ENCODE data around the gene CCDC91. TPM values are rescaled to one million over a fixed set of nuclear protein-coding genes. Genes with fewer than 3 reads are reported as not detected.

CCDC91 gene
- total and polyA plus RNA-seq, 2 of the 4 experiments (the other 2 are of a cell fraction): 8.6 to 14.7 TPM

DNA sequence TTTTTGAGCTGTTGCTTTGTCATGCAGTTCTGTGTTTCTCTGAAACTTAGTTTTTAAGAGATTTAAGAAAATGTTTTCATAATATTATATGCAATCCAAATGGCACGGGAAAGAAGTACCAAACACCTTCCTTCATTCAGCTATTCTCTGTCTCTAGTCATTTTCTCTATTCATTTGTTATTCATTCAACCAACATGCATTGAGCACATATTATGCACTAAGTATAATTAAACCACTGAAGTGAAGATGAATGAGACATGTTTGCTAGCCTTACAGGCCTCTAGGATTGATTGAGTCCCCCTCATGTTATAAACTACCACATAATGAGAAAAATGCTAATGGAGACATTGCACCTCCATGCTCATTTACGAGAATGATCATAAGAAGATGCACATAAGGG lies 45.7 kb upstream of the CCDC91 start:
- no peak for DNase-seq
- Histone ChIP-seq H3K9me1 (ENCODE audit: insufficient read depth, low read length) (no peaks in the 10 kb centered on the region), H3K36me3 (ENCODE audit: control insufficient read depth, insufficient read depth, low read length) (no peaks in the 10 kb centered on the region), H2AK9ac (replicated peaks; ENCODE audit: low read depth, low read length, poor library complexity) (no peak overlapping the region), H3K79me1 (ENCODE audit: low read depth in 1 of 2, low read length in 2 of 2) (no peaks in the 10 kb centered on the region), H4K5ac (ENCODE audit: low read depth, low read length) (no peak overlapping the region), H2BK15ac (ENCODE audit: low read depth, low read length) (no peak overlapping the region), H2BK20ac (ENCODE audit: low read depth, low read length) (no peak overlapping the region), H3K4me1 (ENCODE audit: control insufficient read depth, insufficient read depth, low read length) (peaks cover 1% of the 10 kb centered on the region; the same call in 1 of the 2 replicates), H3K14ac (replicated peaks; ENCODE audit: low read depth, low read length) (no peak overlapping the region), H3K23ac (ENCODE audit: low read depth, low read length) (no peak overlapping the region), H3K4ac (ENCODE audit: low read depth, low read length) (no peak overlapping the region), H2BK5ac (ENCODE audit: low read depth, low read length, poor library complexity, severe bottlenecking) (no peak overlapping the region), H4K8ac (ENCODE audit: low read depth in 2 of 2, low read length in 2 of 2) (no peak overlapping the region), H3K9me3 (ENCODE audit: control insufficient read depth, insufficient read depth, low read length) (no peaks in the 10 kb centered on the region), H3K27ac (ENCODE audit: insufficient read depth, low read length) (no peak overlapping the region), H3K9ac (ENCODE audit: low read depth, low read length) (no peak overlapping the region), H2BK120ac (ENCODE audit: low read depth, low read length) (no peak overlapping the region), H3K4me2 (ENCODE audit: low read depth, low read length) (no peak overlapping the region), H3K18ac (ENCODE audit: low read depth, low read length) (no peak overlapping the region), H3K56ac (ENCODE audit: extremely low read depth, insufficient read depth, low read length) (no peak overlapping the region), H2AFZ (replicated peaks; ENCODE audit: low read length, poor library complexity) (no peak overlapping the region), H3K4me3 (ENCODE audit: insufficient read depth, low read depth, low read length) (no peak overlapping the region), H4K20me1 (ENCODE audit: insufficient read depth, low read length) (no peaks in the 10 kb centered on the region), H3K27me3 (ENCODE audit: control insufficient read depth, insufficient read depth, low read length) (no peaks in the 10 kb centered on the region), H2AK5ac (ENCODE audit: low read depth, low read length) (no peak overlapping the region), H4K91ac (ENCODE audit: insufficient read depth, low read depth, low read length) (no peak overlapping the region)
- dilution Hi-C loops (cut with HindIII; ENCODE audit: low sequenced_read_pairs, unreplicated experiment) (no loop called here), intact Hi-C loops (cut with micrococcal nuclease) (no loop called here), in situ Hi-C loops (cut with MboI; ENCODE audit: low sequenced_read_pairs) (no loop called here)
- CTCF ChIA-PET: no interaction called here
- no CpG with 5 or more reads among the region's 2 CpGs for WGBS, 2 experiments (ENCODE audit: extremely low coverage in 2 of 2, insufficient read length in 1 of 2)
- no TSS peak for BruUV-seq (replicated peaks)
- TF ChIP-seq MAFK (IDR thresholded peaks at IDR 0.05; ENCODE audit: low read depth, low read length) (no peak), RFX5 (IDR thresholded peaks at IDR 0.05; ENCODE audit: low read depth, low read length) (no peak), NFE2L2 (IDR thresholded peaks at IDR 0.05; ENCODE audit: low read depth, low read length) (no peak), RCOR1 (IDR thresholded peaks at IDR 0.05; ENCODE audit: insufficient replicate concordance, low read length) (no peak)
- ATAC-seq (ENCODE audit: low read depth): no peak
- POLR2A ChIA-PET (ENCODE audit: unreplicated experiment): no interaction called here

All from IMR-90 (cell line).